B cell (primary cell): ENCODE results near the gene SPPL3. TPM values are rescaled to one million over a fixed set of nuclear protein-coding genes. Genes with fewer than 3 reads are reported as not detected.

Experiments
- ATAC-seq: fragments of 200-7000 bp; cut with Tn5 transposase; one replicate; pipeline ENCODE4 v1.10.0; 2021; ENCODE audit warnings: low read depth, mild to moderate bottlenecking, moderate number of reproducible peaks, moderate library complexity
- CTCF ChIA-PET: fragments of 350-600 bp; sonication (Branson Sonifier 250); formaldehyde crosslinking; loops from one replicate; lab custom pipeline; 2021; ENCODE audit warnings: antibody characterized with exemption, inconsistent platforms; lab: Charles Lee
- POLR2A ChIA-PET: fragments of 350-600 bp; sonication (Branson Sonifier 250); formaldehyde crosslinking; loops from one replicate; lab custom pipeline; 2021; ENCODE audit warnings: antibody characterized with exemption; lab: Charles Lee
- DNase-seq: peaks from one replicate; pipeline ENCODE4 v3.0.0; 2013
- H2AFZ ChIP-seq: 2 replicates; pipeline ENCODE4 v1.6.1; 2012; ENCODE audit warnings: mild to moderate bottlenecking, low read depth, low read length; ENCODE audit not compliant: insufficient read depth, poor library complexity, severe bottlenecking
- H3K27ac ChIP-seq, 2 donors: 1 replicate in 1 of 2; 2 replicates in 1 of 2; pipeline ENCODE4 v1.5.1; 2012 to 2013; ENCODE audit warnings: low read length in 2 of 2, mild to moderate bottlenecking in 2 of 2, moderate library complexity in 1 of 2
- H3K27me3 ChIP-seq, 4 experiments: fragments of 200-600 bp in 1 of 4; sonication (generic) in 1 of 4; replicated peaks in 1 of 4; 1 replicate in 2 of 4; 2 replicates in 2 of 4; pipeline versions ENCODE4 v1.6.1 to v1.7.0; 2013 to 2016; ENCODE audit warnings: low read length in 3 of 4, mild to moderate bottlenecking in 2 of 4, mixed read lengths in 1 of 4, moderate library complexity in 1 of 4; ENCODE audit not compliant: insufficient read depth in 4 of 4, control insufficient read depth in 3 of 4; ENCODE audit errors: control extremely low read depth in 1 of 4
- H3K36me3 ChIP-seq, 2 experiments: replicated peaks in 1 of 2; 1 replicate in 1 of 2; 2 replicates in 1 of 2; pipeline versions ENCODE4 v1.6.1 to v1.7.1; 2013; ENCODE audit warnings: low read length in 1 of 2; ENCODE audit not compliant: insufficient read depth in 2 of 2, control insufficient read depth in 1 of 2; ENCODE audit errors: control extremely low read depth in 1 of 2, extremely low read depth in 1 of 2
- H3K4me1 ChIP-seq, 2 donors: fragments of 200-600 bp in 1 of 2; sonication (generic) in 1 of 2; 1 replicate in 1 of 2; 2 replicates in 1 of 2; pipeline versions ENCODE4 v1.5.1 to v1.6.1; 2013 to 2017; ENCODE audit warnings: low read length in 2 of 2; ENCODE audit not compliant: control insufficient read depth in 2 of 2, insufficient read depth in 2 of 2
- H3K4me2 ChIP-seq: replicated peaks from 2 replicates; pipeline ENCODE3; 2012; ENCODE audit warnings: mild to moderate bottlenecking, low read depth, low read length; ENCODE audit not compliant: poor library complexity, severe bottlenecking
- H3K4me3 ChIP-seq, 5 experiments: fragments of 200-600 bp in 1 of 5; sonication (generic) in 1 of 5; 1 replicate in 3 of 5; 2 replicates in 2 of 5; pipeline versions ENCODE4 v1.5.1 to v1.7.0; 2011 to 2016; ENCODE audit warnings: low read length in 4 of 5, mild to moderate bottlenecking in 4 of 5, low read depth in 2 of 5, control low read depth in 1 of 5, moderate library complexity in 1 of 5; ENCODE audit not compliant: insufficient read depth in 1 of 5; ENCODE audit errors: control extremely low read depth in 1 of 5, extremely low read depth in 1 of 5
- H3K79me2 ChIP-seq: fragments of 200-600 bp; sonication (generic); one replicate; pipeline ENCODE4 v1.6.0; 2016; ENCODE audit warnings: low read length; ENCODE audit not compliant: control insufficient read depth, insufficient read depth
- H3K9ac ChIP-seq: fragments of 200-600 bp; sonication (generic); 2 replicates; pipeline ENCODE4 v1.6.1; 2017; ENCODE audit warnings: mild to moderate bottlenecking, low read length, moderate library complexity
- H3K9me3 ChIP-seq, 3 donors: one replicate each; pipeline versions ENCODE4 v1.6.1 to v1.7.1; 2013; ENCODE audit warnings: low read length in 2 of 3; ENCODE audit not compliant: control insufficient read depth in 2 of 3, insufficient read depth in 1 of 3; ENCODE audit errors: control extremely low read depth in 1 of 3
- H4K20me1 ChIP-seq: 2 replicates; pipeline ENCODE4 v1.6.0; 2012; ENCODE audit warnings: mild to moderate bottlenecking, low read length; ENCODE audit not compliant: insufficient read depth, control insufficient read depth, poor library complexity, severe bottlenecking
- H3K27ac Mint-ChIP-seq: one replicate; pipeline ENCODE4 v1.8.0; 2021; ENCODE audit warnings: mixed read lengths
- H3K27me3 Mint-ChIP-seq: one replicate; pipeline ENCODE4 v1.8.0; 2021; ENCODE audit warnings: mixed read lengths
- H3K4me1 Mint-ChIP-seq: one replicate; pipeline ENCODE4 v1.8.0; 2021; ENCODE audit warnings: mixed read lengths
- H3K4me3 Mint-ChIP-seq: one replicate; pipeline ENCODE4 v1.8.0; 2021; ENCODE audit warnings: mixed read lengths
- H3K9me3 Mint-ChIP-seq: one replicate; pipeline ENCODE4 v1.8.0; 2022; ENCODE audit warnings: mixed read lengths; ENCODE audit not compliant: insufficient read depth
- CTCF ChIP-seq: fragments of 200-600 bp; IDR thresholded peaks from one replicate; pipeline ENCODE4 v1.8.0; 2022; ENCODE audit warnings: antibody characterized with exemption, mild to moderate bottlenecking
- EZH2 ChIP-seq: IDR thresholded peaks from 2 replicates; pipeline ENCODE4 v1.6.1; 2012; ENCODE audit warnings: borderline replicate concordance, low read depth, mild to moderate bottlenecking, moderate library complexity, low read length; ENCODE audit not compliant: insufficient read depth, poor library complexity, severe bottlenecking
- WGBS: methylation state at CpG from one replicate; pipeline ENCODE4 v1.1.5; 2013; ENCODE audit warnings: missing lambda C conversion rate; ENCODE audit not compliant: insufficient coverage; 5-methylcytosine and 5-hydroxymethylcytosine counted together
- intact Hi-C: fragments of 100-400 bp; cut with micrococcal nuclease; formaldehyde crosslinking; loops from one replicate; pipeline ENCODE4 v1.10.0; 2022
- polyA plus RNA-seq: library from polyadenylated mRNA; depleted of rRNA; stranded (reverse); fragments of >200 nt; gene quantifications from 2 replicates; pipeline ENCODE4 v1.2.3, GENCODE V29; 2012
- total RNA-seq, 2 donors: library from RNA; stranded (reverse); fragments of 120-200 nt in 1 of 2; gene quantifications; 1 replicate in 1 of 2; 2 replicates in 1 of 2; pipeline versions ENCODE4 v1.2.3 to v1.2.4, GENCODE V29; 2013 to 2022

SPPL3 gene
- total and polyA plus RNA-seq, 2 donors (not counting 1 experiment from before 2014, with no cell fraction given): 12.3 to 43.6 TPM

- H3K4me1 ChIP-seq: peaks cover 24 to 26% of the 10 kb centered on the region in 2 donors
- no peak overlapping the region for H3K9ac ChIP-seq
- no peaks in the 10 kb centered on the region for H3K27me3 Mint-ChIP-seq
- DNase-seq: no peak
- peaks cover 66% of the 10 kb centered on the region for H4K20me1 ChIP-seq
- peaks cover 91% of the 10 kb centered on the region for H3K79me2 ChIP-seq
- no peaks in the 10 kb centered on the region for H3K9me3 Mint-ChIP-seq
- peaks cover 49% of the 10 kb centered on the region for H3K4me1 Mint-ChIP-seq
- CTCF ChIA-PET: no interaction called here
- H2AFZ ChIP-seq: no peak overlapping the region
- no peak overlapping the region for H3K4me3 Mint-ChIP-seq
- no peaks in the 10 kb centered on the region for H3K36me3 ChIP-seq
- TF ChIP-seq EZH2 (no peak), CTCF (no peak)
- H3K4me2 ChIP-seq: no peak overlapping the region
- no peaks in the 10 kb centered on the region for H3K27me3 ChIP-seq
- H3K9me3 ChIP-seq: no peaks in the 10 kb centered on the region
- WGBS: 96% methylated on average over 17 of the region's 18 CpGs
- ATAC-seq: no peak
- POLR2A ChIA-PET: interaction anchor here (0.6 kb wide), 1 partner anchor 33 kb away, joined by 3 read pairs; no protein-coding TSS in a partner anchor
- no peak overlapping the region for H3K27ac Mint-ChIP-seq
- H3K27ac ChIP-seq: no peak overlapping the region
- no peak overlapping the region for H3K4me3 ChIP-seq
- intact Hi-C loops: no loop called here
Measured at GRCh38 chr12:120844768-120845449, 59.2 kb downstream of the SPPL3 start.

GRCh38 chr12:120844297-120844696, 59.9 kb downstream of the SPPL3 start:
- H3K79me2 ChIP-seq: peaks cover 91% of the 10 kb centered on the region
- H3K36me3 ChIP-seq: no peaks in the 10 kb centered on the region
- peaks cover 42% of the 10 kb centered on the region for H3K4me1 Mint-ChIP-seq

More at GRCh38 chr12:120844297-120844696, 59.9 kb downstream of the SPPL3 start:
- Mint-ChIP-seq H3K27me3 (no peaks in the 10 kb centered on the region), H3K27ac (no peak overlapping the region), H3K9me3 (no peaks in the 10 kb centered on the region), H3K4me3 (no peak overlapping the region)
- ChIA-PET POLR2A (no interaction called here), CTCF (no interaction called here)
- Histone ChIP-seq H3K4me3 (no peak overlapping the region), H3K9me3 (no peaks in the 10 kb centered on the region), H4K20me1 (peaks cover 66% of the 10 kb centered on the region), H3K27me3 (no peaks in the 10 kb centered on the region), H2AFZ (no peak overlapping the region), H3K27ac (no peak overlapping the region), H3K9ac (no peak overlapping the region), H3K4me1 (peaks cover 20 to 21% of the 10 kb centered on the region in 2 donors), H3K4me2 (no peak overlapping the region)
- 98% methylated on average over 5 of the region's 5 CpGs for WGBS
- TF ChIP-seq CTCF: no peak
- no peak for TF ChIP-seq EZH2
- no peak for DNase-seq
- intact Hi-C loops: no loop called here
- no peak for ATAC-seq
